ENCODE results near the gene KLHDC7B. TPM values are rescaled to one million over a fixed set of nuclear protein-coding genes. Genes with fewer than 3 reads are reported as not detected.

KLHDC7B gene
- total RNA-seq, 2 experiments from 2014 or later, result 0.25 to 0.46 TPM

- Histone ChIP-seq H4K20me1 (ENCODE audit: insufficient read depth, low read length) (no peaks in the 10 kb centered on the region), H2AFZ (ENCODE audit: low read length) (no peak overlapping the region), H3K4me1 (ENCODE audit: insufficient read depth, low read length, poor library complexity, severe bottlenecking) (peaks cover 26% of the 10 kb centered on the region), H3K79me2 (ENCODE audit: insufficient read depth, low read depth, low read length) (no peaks in the 10 kb centered on the region), H3K9me3 (ENCODE audit: low read length) (no peaks in the 10 kb centered on the region), H3K4me3 (ENCODE audit: low read depth, low read length, poor library complexity, severe bottlenecking) (no peak overlapping the region), H3K27ac (ENCODE audit: low read depth, low read length, poor library complexity, severe bottlenecking) (no peak overlapping the region), H3K36me3 (ENCODE audit: insufficient read depth, low read length) (peaks cover 81% of the 10 kb centered on the region), H3K4me2 (ENCODE audit: low read length) (peak overlapping the region; percentile 47), H3K9me2 (ENCODE audit: insufficient read depth, low read length) (no peaks in the 10 kb centered on the region)
- no peak for TF ChIP-seq EZH2phosphoT487 (IDR thresholded peaks at IDR 0.05; ENCODE audit: borderline replicate concordance, low read depth, low read length)
- no peak for TF ChIP-seq CTCF (conservative IDR thresholded peaks at IDR 0.05; ENCODE audit: low read length)
- DNase-seq (ENCODE audit: low spot score), result no peak
- no TSS peak for BruUV-seq (replicated peaks)
- ChIA-PET CTCF (ENCODE audit: unreplicated experiment) (no interaction called here), POLR2A (no interaction called here)
- intact Hi-C loops (cut with micrococcal nuclease; ENCODE audit: unreplicated experiment), result no loop called here
Observed at GRCh38 chr22:50570861-50571260, 25.2 kb downstream of the KLHDC7B start.

GRCh38 chr22:50571264-50572175 is 25.8 kb downstream of the KLHDC7B start:
- Histone ChIP-seq H3K9me2 (ENCODE audit: insufficient read depth, low read length) (no peaks in the 10 kb centered on the region), H3K4me1 (ENCODE audit: insufficient read depth, low read length, poor library complexity, severe bottlenecking) (peaks cover 26% of the 10 kb centered on the region), H3K79me2 (ENCODE audit: insufficient read depth, low read depth, low read length) (no peaks in the 10 kb centered on the region), H3K27ac (ENCODE audit: low read depth, low read length, poor library complexity, severe bottlenecking) (no peak overlapping the region), H2AFZ (ENCODE audit: low read length) (no peak overlapping the region), H3K9me3 (ENCODE audit: low read length) (no peaks in the 10 kb centered on the region), H3K36me3 (ENCODE audit: insufficient read depth, low read length) (peaks cover 87% of the 10 kb centered on the region), H4K20me1 (ENCODE audit: insufficient read depth, low read length) (no peaks in the 10 kb centered on the region), H3K4me3 (ENCODE audit: low read depth, low read length, poor library complexity, severe bottlenecking) (no peak overlapping the region), H3K4me2 (ENCODE audit: low read length) (no peak overlapping the region; the same call in 1 of the 2 replicates)
- no TSS peak for BruUV-seq (replicated peaks)
- no peak for TF ChIP-seq EZH2phosphoT487 (IDR thresholded peaks at IDR 0.05; ENCODE audit: borderline replicate concordance, low read depth, low read length)
- TF ChIP-seq CTCF (conservative IDR thresholded peaks at IDR 0.05; ENCODE audit: low read length), result no peak
- ChIA-PET CTCF (ENCODE audit: unreplicated experiment) (no interaction called here), POLR2A (no interaction called here)
- DNase-seq (ENCODE audit: low spot score), result no peak
- intact Hi-C loops (cut with micrococcal nuclease; ENCODE audit: unreplicated experiment), result no loop called here

DNA sequence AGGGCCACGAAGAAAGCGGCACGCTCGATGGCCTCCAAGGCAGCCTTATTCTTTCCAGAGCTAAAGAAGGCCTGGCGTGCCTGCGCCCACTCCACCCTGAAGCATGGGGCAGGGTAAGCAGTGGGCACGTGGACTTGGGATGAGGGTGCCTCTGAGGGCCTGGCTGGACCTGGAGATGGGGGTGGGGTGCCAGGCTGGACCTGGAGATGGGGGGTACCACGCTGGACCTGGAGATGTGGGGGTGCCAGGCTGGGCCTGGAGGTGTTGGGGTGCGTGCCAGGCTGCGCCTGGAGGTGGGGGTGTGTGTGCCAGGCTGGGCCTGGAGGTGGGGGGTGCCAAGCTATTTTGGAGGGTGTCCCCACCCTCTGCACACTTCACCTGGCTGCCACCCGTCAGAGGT is 27.3 kb downstream of the KLHDC7B start:
- Histone ChIP-seq H3K4me3 (ENCODE audit: low read depth, low read length, poor library complexity, severe bottlenecking) (no peak overlapping the region), H3K27ac (ENCODE audit: low read depth, low read length, poor library complexity, severe bottlenecking) (no peak overlapping the region), H3K9me3 (ENCODE audit: low read length) (no peaks in the 10 kb centered on the region), H3K9me2 (ENCODE audit: insufficient read depth, low read length) (no peaks in the 10 kb centered on the region), H3K79me2 (ENCODE audit: insufficient read depth, low read depth, low read length) (no peaks in the 10 kb centered on the region), H3K4me1 (ENCODE audit: insufficient read depth, low read length, poor library complexity, severe bottlenecking) (peaks cover 26% of the 10 kb centered on the region), H4K20me1 (ENCODE audit: insufficient read depth, low read length) (no peaks in the 10 kb centered on the region), H3K36me3 (ENCODE audit: insufficient read depth, low read length) (peaks cover 91% of the 10 kb centered on the region), H3K4me2 (ENCODE audit: low read length) (no peak overlapping the region), H2AFZ (ENCODE audit: low read length) (no peak overlapping the region)
- CTCF ChIA-PET (ENCODE audit: unreplicated experiment), result no interaction called here
- TF ChIP-seq CTCF (conservative IDR thresholded peaks at IDR 0.05; ENCODE audit: low read length) (no peak), EZH2phosphoT487 (IDR thresholded peaks at IDR 0.05; ENCODE audit: borderline replicate concordance, low read depth, low read length) (no peak)
- intact Hi-C loops (cut with micrococcal nuclease; ENCODE audit: unreplicated experiment), result no loop called here
- POLR2A ChIA-PET, result interaction anchor here (0.9 kb wide), 1 partner anchor 33 kb away, joined by 3 read pairs; no protein-coding TSS in a partner anchor
- DNase-seq (ENCODE audit: low spot score), result no peak
- no TSS peak for BruUV-seq (replicated peaks)
